ENCODE data around the gene PIK3R1. TPM values are rescaled to one million over a fixed set of nuclear protein-coding genes. Genes with fewer than 3 reads are reported as not detected.

The PIK3R1 gene
- total and polyA plus RNA-seq, 3 donors from 2014 or later: 16.9 to 63.7 (median 48.1) TPM

- intact Hi-C loops (cut with DNase I; ENCODE audit: low total_unique reads): no loop called here
- Histone ChIP-seq H3K27ac (no peak overlapping the region), H3K27me3 (no peaks in the 10 kb centered on the region), H3K4me1 (peaks cover 27% of the 10 kb centered on the region), H3K9me3 (no peaks in the 10 kb centered on the region), H3K4me3 (no peak overlapping the region), H3K36me3 (ENCODE audit: low read depth, missing control alignments) (no peaks in the 10 kb centered on the region)
- WGBS, 2 donors: 98% methylated on average over 4 of the region's 4 CpGs
- TF ChIP-seq POLR2A (IDR thresholded peaks at IDR 0.05): no peak
- no peak for TF ChIP-seq CTCF (IDR thresholded peaks at IDR 0.05)
- DNase-seq: no peak
Observed at GRCh38 chr5:68190619-68191018, 24.9 kb upstream of the PIK3R1 start.

- intact Hi-C loops (cut with DNase I; ENCODE audit: low total_unique reads): no loop called here
- H3K4me1 ChIP-seq: peaks cover 27% of the 10 kb centered on the region
- no peaks in the 10 kb centered on the region for H3K9me3 ChIP-seq
- H3K36me3 ChIP-seq (ENCODE audit: low read depth, missing control alignments): no peaks in the 10 kb centered on the region
- H3K27ac ChIP-seq: no peak overlapping the region
- TF ChIP-seq CTCF (IDR thresholded peaks at IDR 0.05) (no peak), POLR2A (IDR thresholded peaks at IDR 0.05) (no peak)
- H3K27me3 ChIP-seq: no peaks in the 10 kb centered on the region
- no peak for DNase-seq
- no peak overlapping the region for H3K4me3 ChIP-seq
- WGBS, 2 donors: 96 to 100% methylated on average over 1 of the region's 1 CpG
Observed at GRCh38 chr5:68191083-68191791, 24.3 kb upstream of the PIK3R1 start.

GRCh38 chr5:68192679-68193060 is 22.9 kb upstream of the PIK3R1 start:
- H3K27me3 ChIP-seq: no peaks in the 10 kb centered on the region
- intact Hi-C loops (cut with DNase I; ENCODE audit: low total_unique reads): no loop called here
- no peaks in the 10 kb centered on the region for H3K9me3 ChIP-seq
- peaks cover 17% of the 10 kb centered on the region for H3K4me1 ChIP-seq
- no peaks in the 10 kb centered on the region for H3K36me3 ChIP-seq (ENCODE audit: low read depth, missing control alignments)
- no peak overlapping the region for H3K27ac ChIP-seq
- TF ChIP-seq CTCF (IDR thresholded peaks at IDR 0.05): no peak
- TF ChIP-seq POLR2A (IDR thresholded peaks at IDR 0.05): no peak
- 88 to 93% methylated on average over 3 of the region's 3 CpGs for WGBS, 2 donors
- DNase-seq: no peak
- no peak overlapping the region for H3K4me3 ChIP-seq

- no peak overlapping the region for H3K27ac ChIP-seq
- WGBS, 2 donors: 29 to 35% methylated on average over 3 of the region's 3 CpGs
- intact Hi-C loops (cut with DNase I; ENCODE audit: low total_unique reads): no loop called here
Observed at GRCh38 chr5:68193481-68194036, 22.0 kb upstream of the PIK3R1 start.

More at GRCh38 chr5:68193481-68194036, 22.0 kb upstream of the PIK3R1 start:
- no peaks in the 10 kb centered on the region for H3K36me3 ChIP-seq (ENCODE audit: low read depth, missing control alignments)
- H3K4me1 ChIP-seq: peaks cover 17% of the 10 kb centered on the region
- DNase-seq: no peak
- H3K9me3 ChIP-seq: no peaks in the 10 kb centered on the region
- no peaks in the 10 kb centered on the region for H3K27me3 ChIP-seq
- no peak for TF ChIP-seq CTCF (IDR thresholded peaks at IDR 0.05)
- no peak for TF ChIP-seq POLR2A (IDR thresholded peaks at IDR 0.05)
- H3K4me3 ChIP-seq: no peak overlapping the region
